ENCODE measurements around the gene OR1C1.
"Not testable (repeated sequence)": the region's sequence is repeated elsewhere in the genome, so short reads cannot be mapped to it uniquely, and the experiment has no call there.

Gene OR1C1

GRCh38 chr1:247721222-247721621 lies 39.1 kb downstream of the OR1C1 start:
- no peaks in the 10 kb centered on the region for H3K27me3 ChIP-seq (ENCODE audit: control insufficient read depth, insufficient read depth, low read length)
- no peaks in the 10 kb centered on the region for H3K9me3 ChIP-seq (ENCODE audit: control insufficient read depth, low read length)
- no peaks in the 10 kb centered on the region for H3K4me1 ChIP-seq (ENCODE audit: control insufficient read depth, insufficient read depth, low read length)
- H3K36me3 ChIP-seq (ENCODE audit: control insufficient read depth, insufficient read depth, low read length): no peaks in the 10 kb centered on the region
- H3K9ac ChIP-seq (ENCODE audit: low read length): no peak overlapping the region
- H3K4me3 ChIP-seq (ENCODE audit: low read length): no peak overlapping the region

GRCh38 chr1:247716546-247716945 lies 43.8 kb downstream of the OR1C1 start, which contains the start of gene OR6F1:
TSS of gene OR6F1 (minus strand) at chr1:247716646. CDS start at chr1:247712755, 3,891 bp downstream.
- Histone ChIP-seq H3K36me3 (ENCODE audit: control insufficient read depth, insufficient read depth, low read length) (no peaks in the 10 kb centered on the region), H3K4me1 (ENCODE audit: control insufficient read depth, insufficient read depth, low read length) (no peaks in the 10 kb centered on the region), H3K9ac (ENCODE audit: low read length) (no peak within 1 kb of the TSS), H3K4me3 (ENCODE audit: low read length) (no peak within 1 kb of the TSS), H3K9me3 (ENCODE audit: control insufficient read depth, low read length) (no peaks in the 10 kb centered on the region), H3K27me3 (ENCODE audit: control insufficient read depth, insufficient read depth, low read length) (no peaks in the 10 kb centered on the region)

GRCh38 chr1:247713753-247714152 lies 46.6 kb downstream of the OR1C1 start:
- Histone ChIP-seq H3K36me3 (ENCODE audit: control insufficient read depth, insufficient read depth, low read length) (no peaks in the 10 kb centered on the region), H3K27me3 (ENCODE audit: control insufficient read depth, insufficient read depth, low read length) (no peaks in the 10 kb centered on the region), H3K9me3 (ENCODE audit: control insufficient read depth, low read length) (no peaks in the 10 kb centered on the region), H3K9ac (ENCODE audit: low read length) (no peak overlapping the region), H3K4me3 (ENCODE audit: low read length) (no peak overlapping the region), H3K4me1 (ENCODE audit: control insufficient read depth, insufficient read depth, low read length) (no peaks in the 10 kb centered on the region)

DNA sequence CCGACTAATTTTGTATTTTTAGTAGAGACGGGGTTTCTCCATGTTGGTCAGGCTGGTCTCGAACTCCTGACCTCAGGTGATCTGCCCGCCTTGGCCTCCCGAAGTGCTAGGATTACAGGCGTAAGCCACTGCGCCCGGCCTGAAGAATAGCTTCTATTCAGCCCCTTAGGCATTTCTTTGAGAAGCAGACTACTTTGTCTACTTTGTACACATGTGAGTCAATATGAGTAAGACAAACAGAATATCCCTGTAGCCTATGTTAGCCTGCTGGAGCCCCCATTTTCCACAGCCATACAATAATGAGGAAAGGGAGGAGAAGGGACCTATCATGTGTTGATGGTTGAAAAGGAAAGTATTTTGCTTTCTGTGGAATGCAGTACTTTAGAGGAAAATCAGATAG lies 49.7 kb downstream of the OR1C1 start:
- not testable (repeated sequence) for H3K36me3 ChIP-seq (ENCODE audit: control insufficient read depth, insufficient read depth, low read length); H3K9me3 ChIP-seq (ENCODE audit: control insufficient read depth, low read length); H3K9ac ChIP-seq (ENCODE audit: low read length); H3K4me3 ChIP-seq (ENCODE audit: low read length); H3K4me1 ChIP-seq (ENCODE audit: control insufficient read depth, insufficient read depth, low read length); H3K27me3 ChIP-seq (ENCODE audit: control insufficient read depth, insufficient read depth, low read length)

All from mucosa of stomach (tissue), 1 donor.